GM21528 (cell line): Measurements from ENCODE around the gene APOC3.

ENCODE experiments used
- ATAC-seq: cut with Tn5 transposase; IDR thresholded peaks from one replicate; pipeline ENCODE4 v1.9.1; 2021; ENCODE audit warnings: mild to moderate bottlenecking, moderate library complexity; ENCODE audit not compliant: unreplicated experiment, low FRiP score

The APOC3 gene

GRCh38 chr11:116843661-116844060 lies 14.0 kb downstream of the APOC3 start:
- ATAC-seq = no peak

GRCh38 chr11:116844722-116845121 lies 15.0 kb downstream of the APOC3 start:
- no peak for ATAC-seq

- no peak for ATAC-seq
Observed at GRCh38 chr11:116847612-116848011, 17.9 kb downstream of the APOC3 start.

GRCh38 chr11:116849060-116849459 lies 19.4 kb downstream of the APOC3 start:
- no peak for ATAC-seq

DNA sequence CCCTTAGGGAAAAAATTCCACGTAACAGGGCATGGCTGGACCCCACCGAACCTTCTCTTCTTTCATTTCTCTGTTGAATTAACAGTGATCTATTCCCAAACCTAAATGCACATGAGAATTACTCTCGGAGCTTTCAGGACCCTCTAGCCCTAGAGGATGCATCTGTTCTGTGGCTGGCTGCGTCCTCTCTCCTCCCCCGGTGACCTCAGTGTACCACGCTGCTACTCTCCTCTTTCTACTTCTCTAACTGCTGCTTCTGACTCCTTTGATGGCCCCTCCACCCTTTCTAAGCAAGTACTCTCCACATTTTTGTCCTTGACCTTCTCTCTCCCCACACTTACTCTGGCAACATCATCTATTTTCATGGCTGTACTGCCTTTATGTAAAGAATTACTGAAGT lies 19.8 kb downstream of the APOC3 start:
- no peak for ATAC-seq

- no peak for ATAC-seq
Observed at GRCh38 chr11:116851626-116852025, 21.9 kb downstream of the APOC3 start.

GRCh38 chr11:116852261-116853031 lies 22.7 kb downstream of the APOC3 start:
- no peak for ATAC-seq

DNA sequence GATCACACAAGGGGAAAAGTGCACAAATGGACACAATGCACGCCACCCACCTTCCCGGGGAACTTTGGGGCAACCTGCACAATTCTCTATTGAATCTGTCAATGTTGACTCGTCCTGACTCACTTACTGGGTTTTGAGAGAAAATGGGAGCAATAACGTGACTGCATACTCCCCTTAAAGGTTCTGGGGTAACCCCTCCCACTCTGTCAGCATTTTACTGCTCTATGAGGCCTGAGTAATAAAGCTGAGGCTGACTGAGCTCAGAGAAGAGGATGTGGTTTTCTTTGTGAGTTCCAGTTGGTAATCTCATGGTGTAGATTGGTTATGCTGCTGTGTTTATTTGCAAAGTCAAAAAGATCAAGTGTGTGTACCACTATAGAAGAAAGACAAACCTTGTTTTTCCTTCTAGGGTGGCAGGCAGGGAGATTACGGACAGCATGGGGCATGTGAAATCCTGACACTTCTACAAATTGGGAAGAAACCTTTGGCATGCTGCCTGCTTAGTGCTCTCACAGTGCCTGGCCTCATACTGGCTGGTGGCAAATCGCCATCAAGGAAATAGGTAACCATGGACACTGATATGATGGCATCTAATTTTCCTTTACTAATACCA lies 23.9 kb downstream of the APOC3 start:
- peak; percentile 95 for ATAC-seq

- ATAC-seq = no peak
Observed at GRCh38 chr11:116855413-116855812, 25.7 kb downstream of the APOC3 start.

- ATAC-seq = no peak
Observed at GRCh38 chr11:116856423-116856822, 26.7 kb downstream of the APOC3 start.

DNA sequence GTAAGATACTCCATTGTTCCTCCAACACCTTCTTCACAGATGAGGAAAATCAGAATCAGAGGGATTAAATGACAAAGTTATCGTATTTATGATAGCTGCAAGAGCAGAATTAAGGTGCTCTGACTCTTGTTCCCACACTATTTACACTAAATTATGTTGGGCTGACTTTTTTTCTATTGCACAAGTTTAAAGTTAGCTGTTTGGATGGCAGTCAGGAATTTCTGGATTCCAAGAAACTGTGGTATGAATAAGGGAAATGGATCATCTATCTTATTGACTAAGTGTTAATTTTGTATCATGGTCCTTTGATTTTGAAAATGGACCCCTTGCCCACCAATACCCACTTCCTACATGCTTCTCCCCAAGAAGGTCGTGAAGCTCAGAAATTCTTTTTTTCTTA lies 27.6 kb downstream of the APOC3 start:
- no peak for ATAC-seq

GRCh38 chr11:116857936-116858335 lies 28.2 kb downstream of the APOC3 start:
- ATAC-seq = no peak

GRCh38 chr11:116859175-116859574 lies 29.5 kb downstream of the APOC3 start:
- no peak for ATAC-seq

DNA sequence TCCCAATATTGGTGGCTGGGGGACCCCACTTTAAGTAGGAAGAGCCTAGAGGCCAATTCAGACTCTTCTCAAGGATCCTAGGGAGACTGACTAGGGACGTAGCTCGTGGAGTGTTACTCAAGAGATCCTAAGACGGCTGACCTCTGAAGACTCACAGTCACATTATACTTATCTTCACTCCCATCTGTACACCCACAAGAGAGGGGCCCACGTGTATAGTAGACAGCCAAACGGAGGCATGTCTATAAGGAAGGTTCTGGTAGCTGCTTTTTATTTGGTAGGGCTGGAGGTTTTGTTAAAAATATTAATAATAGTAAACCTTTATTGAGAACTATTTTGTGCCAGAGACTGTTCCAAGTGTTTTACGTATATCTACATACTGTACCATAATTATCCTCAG lies 30.6 kb downstream of the APOC3 start:
- ATAC-seq = no peak

GRCh38 chr11:116861539-116861938 lies 31.8 kb downstream of the APOC3 start:
- no peak for ATAC-seq

- no peak for ATAC-seq
Observed at GRCh38 chr11:116862185-116862584, 32.5 kb downstream of the APOC3 start.

DNA sequence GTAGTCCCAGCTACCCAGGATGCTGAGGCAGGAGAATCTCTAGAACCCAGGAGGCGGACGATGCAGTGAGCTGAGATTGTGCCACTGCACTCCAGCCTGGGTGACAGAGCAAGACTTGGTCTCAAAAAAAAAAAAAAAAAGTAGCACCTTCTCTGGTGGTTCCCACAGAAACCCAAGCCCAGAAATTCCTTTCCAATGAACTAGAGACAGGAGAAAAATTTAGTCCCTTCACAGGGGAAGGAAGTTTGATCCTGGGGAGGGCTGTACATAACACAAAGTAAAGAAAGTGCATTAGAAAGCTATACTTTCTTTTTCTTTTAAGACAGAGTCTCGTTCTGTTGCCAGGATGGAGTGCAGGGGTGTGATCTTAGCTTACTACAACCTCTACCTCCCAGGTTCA lies 33.2 kb downstream of the APOC3 start:
- ATAC-seq = no peak

- no peak for ATAC-seq
Observed at GRCh38 chr11:116864531-116864930, 34.8 kb downstream of the APOC3 start.

DNA sequence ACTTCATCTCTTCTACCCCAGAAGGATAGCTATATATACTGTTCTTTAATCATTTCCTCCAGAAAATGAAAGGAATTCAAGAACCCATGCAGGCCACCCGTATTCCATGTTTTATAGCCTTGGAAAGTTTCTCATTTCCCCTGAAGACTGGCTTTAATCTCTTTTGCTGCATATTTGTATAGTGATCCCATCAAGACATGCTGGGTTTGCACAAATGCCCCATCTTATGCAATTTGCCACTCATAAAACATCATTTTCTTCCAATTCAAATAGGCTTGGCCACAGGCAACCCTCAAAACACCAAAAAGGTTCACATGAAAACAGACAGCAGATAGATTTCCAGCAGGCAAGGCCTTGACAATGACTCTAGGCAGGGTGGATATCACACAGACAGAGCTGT lies 36.0 kb downstream of the APOC3 start:
- ATAC-seq = no peak

- ATAC-seq = no peak
Observed at GRCh38 chr11:116866804-116867455, 37.2 kb downstream of the APOC3 start.

GRCh38 chr11:116867619-116868018 lies 37.9 kb downstream of the APOC3 start:
- no peak for ATAC-seq

DNA sequence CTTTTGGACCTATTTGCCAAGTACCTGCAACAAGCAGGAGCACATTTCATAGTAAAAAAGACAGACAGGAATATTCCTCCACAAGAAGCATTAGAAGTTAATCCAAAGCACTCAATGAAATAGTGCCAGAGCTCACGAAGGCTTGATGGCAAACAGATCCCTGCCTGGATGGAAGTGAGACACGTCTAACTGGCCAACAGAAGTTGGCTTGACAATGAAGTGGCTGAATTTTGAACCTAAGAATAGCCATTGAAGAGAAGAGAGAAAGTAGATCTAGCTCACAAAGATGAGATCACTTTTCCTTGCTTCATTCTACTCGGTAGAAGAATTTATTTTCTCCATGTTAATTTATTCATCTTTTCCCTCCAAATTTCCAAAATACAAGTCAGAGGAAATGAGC lies 38.4 kb downstream of the APOC3 start:
- no peak for ATAC-seq
